Endothelial cell (in vitro differentiated cells): ENCODE measurements around the gene SPART. TPM values are rescaled to one million over a fixed set of nuclear protein-coding genes. Genes with fewer than 3 reads are reported as not detected.

Experiments used
- DNase-seq: peaks from one replicate; pipeline ENCODE4 v3.0.0; 2021; ENCODE audit warnings: low spot score
- H3K27ac Mint-ChIP-seq: one replicate; pipeline ENCODE4 v1.8.0; 2021; ENCODE audit warnings: mixed read lengths, inconsistent platforms; ENCODE audit not compliant: unreplicated experiment
- H3K27me3 Mint-ChIP-seq: one replicate; pipeline ENCODE4 v1.8.0; 2021; ENCODE audit warnings: mild to moderate bottlenecking, moderate library complexity, mixed read lengths, inconsistent platforms; ENCODE audit not compliant: unreplicated experiment
- H3K36me3 Mint-ChIP-seq: one replicate; pipeline ENCODE4 v1.8.0; 2021; ENCODE audit warnings: mild to moderate bottlenecking, low read depth, mixed read lengths, inconsistent platforms; ENCODE audit not compliant: unreplicated experiment
- H3K4me1 Mint-ChIP-seq: one replicate; pipeline ENCODE4 v1.8.0; 2021; ENCODE audit warnings: mild to moderate bottlenecking, mixed read lengths, inconsistent platforms; ENCODE audit not compliant: unreplicated experiment
- H3K4me3 Mint-ChIP-seq: one replicate; pipeline ENCODE4 v1.8.0; 2021; ENCODE audit warnings: mild to moderate bottlenecking, mixed read lengths, inconsistent platforms; ENCODE audit not compliant: unreplicated experiment
- H3K9me3 Mint-ChIP-seq: one replicate; pipeline ENCODE4 v1.8.0; 2021; ENCODE audit warnings: mixed read lengths, inconsistent platforms; ENCODE audit not compliant: unreplicated experiment
- CTCF ChIP-seq: fragments of 200-600 bp; sonication (generic); IDR thresholded peaks from one replicate; pipeline ENCODE4 v1.5.0; 2021; ENCODE audit warnings: antibody characterized with exemption; ENCODE audit not compliant: unreplicated experiment
- total RNA-seq: library from RNA; stranded (reverse); fragmentation: NEBNext Ultra II Directional; extraction: Animal tissue kit (Norgen Biotek cat#: 25700); gene quantifications from one replicate; pipeline ENCODE4 v1.2.1, GENCODE V29; 2021; ENCODE audit not compliant: unreplicated experiment

The SPART gene
- total RNA-seq, 1 donor from 2014 or later = 32.6 TPM

- DNase-seq = no peak
- Mint-ChIP-seq H3K27me3 (no peaks in the 10 kb centered on the region), H3K9me3 (no peaks in the 10 kb centered on the region), H3K4me3 (no peak overlapping the region), H3K27ac (no peak overlapping the region), H3K4me1 (no peaks in the 10 kb centered on the region), H3K36me3 (no peaks in the 10 kb centered on the region)
- no peak for TF ChIP-seq CTCF
Observed at GRCh38 chr13:36356058-36356457, 9.9 kb upstream of the SPART start.

GRCh38 chr13:36355632-36356031 lies 9.4 kb upstream of the SPART start:
- no peaks in the 10 kb centered on the region for H3K4me1 Mint-ChIP-seq

GRCh38 chr13:36354842-36355623 lies 8.8 kb upstream of the SPART start:
- TF ChIP-seq CTCF = no peak
- no peaks in the 10 kb centered on the region for H3K9me3 Mint-ChIP-seq
- H3K27ac Mint-ChIP-seq = no peak overlapping the region
- no peak overlapping the region for H3K4me3 Mint-ChIP-seq
- no peak for DNase-seq
- H3K4me1 Mint-ChIP-seq = no peaks in the 10 kb centered on the region
- no peaks in the 10 kb centered on the region for H3K27me3 Mint-ChIP-seq
- H3K36me3 Mint-ChIP-seq = no peaks in the 10 kb centered on the region

More at GRCh38 chr13:36355632-36356031, 9.4 kb upstream of the SPART start:
- Mint-ChIP-seq H3K27me3 (no peaks in the 10 kb centered on the region), H3K4me3 (no peak overlapping the region), H3K36me3 (no peaks in the 10 kb centered on the region), H3K27ac (no peak overlapping the region), H3K9me3 (no peaks in the 10 kb centered on the region)
- no peak for DNase-seq
- TF ChIP-seq CTCF = no peak

GRCh38 chr13:36353001-36353400 lies 6.8 kb upstream of the SPART start:
- no peak for TF ChIP-seq CTCF
- no peaks in the 10 kb centered on the region for H3K4me1 Mint-ChIP-seq

GRCh38 chr13:36352350-36352749 lies 6.2 kb upstream of the SPART start:
- Mint-ChIP-seq H3K27me3 (no peaks in the 10 kb centered on the region), H3K4me3 (no peak overlapping the region), H3K9me3 (no peaks in the 10 kb centered on the region), H3K27ac (no peak overlapping the region), H3K4me1 (no peaks in the 10 kb centered on the region), H3K36me3 (no peaks in the 10 kb centered on the region)
- no peak for DNase-seq
- TF ChIP-seq CTCF = no peak

More at GRCh38 chr13:36353001-36353400, 6.8 kb upstream of the SPART start:
- Mint-ChIP-seq H3K27me3 (no peaks in the 10 kb centered on the region), H3K27ac (no peak overlapping the region), H3K4me3 (no peak overlapping the region), H3K36me3 (no peaks in the 10 kb centered on the region), H3K9me3 (no peaks in the 10 kb centered on the region)
- no peak for DNase-seq
